GM23338 (cell line): Measurements from ENCODE around the gene PXYLP1.

ENCODE experiments used
- CREB1 ChIP-seq: fragments of 250-450 bp; sonication (Bioruptor Pico); IDR thresholded peaks from 2 replicates; pipeline ENCODE4 v1.5.0; 2020; ENCODE audit warnings: low read depth, mild to moderate bottlenecking, moderate library complexity
- ZNF114 ChIP-seq: fragments of 250-450 bp; sonication (Bioruptor Pico); IDR thresholded peaks from 2 replicates; pipeline ENCODE4 v1.5.0; 2020; ENCODE audit warnings: mild to moderate bottlenecking, moderate library complexity

DNA sequence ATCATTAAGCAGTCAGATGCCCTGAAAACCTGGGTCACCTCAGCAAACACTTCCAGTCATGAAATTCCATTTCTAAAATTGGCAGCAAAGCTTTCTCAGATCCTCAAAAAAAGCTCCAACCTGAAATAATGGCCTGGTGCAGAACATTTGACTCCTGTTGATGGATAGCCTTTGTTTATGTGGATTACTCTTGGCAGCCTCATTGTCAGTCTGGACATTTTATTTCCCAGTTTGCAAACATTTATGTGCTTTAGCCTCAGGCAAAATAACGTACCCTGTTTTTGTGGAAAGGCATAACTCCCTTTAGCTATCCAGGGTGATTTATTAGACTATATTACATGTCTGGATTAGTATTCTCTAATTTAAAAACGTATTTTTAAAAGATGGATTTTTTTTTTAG, 53.9 kb downstream of the PXYLP1 start:
- TF ChIP-seq ZNF114 (CRISPR knock-in tag) (no peak), CREB1 (no peak)
